Urothelium cell line (cell line): ENCODE measurements around the gene F7.
"Not testable (repeated sequence)": the region's sequence is repeated elsewhere in the genome, so short reads cannot be mapped to it uniquely, and the experiment has no call there.

Source experiments
- DNase-seq: peaks from one replicate; pipeline ENCODE4 v3.0.0; 2011; ENCODE audit warnings: low spot score, mixed read lengths
- FAIRE-seq: peaks from 2 replicates; lab custom pipeline; 2011; peaks lifted over from hg19 to GRCh38; lab: Jason Lieb, UNC

F7 gene

DNA sequence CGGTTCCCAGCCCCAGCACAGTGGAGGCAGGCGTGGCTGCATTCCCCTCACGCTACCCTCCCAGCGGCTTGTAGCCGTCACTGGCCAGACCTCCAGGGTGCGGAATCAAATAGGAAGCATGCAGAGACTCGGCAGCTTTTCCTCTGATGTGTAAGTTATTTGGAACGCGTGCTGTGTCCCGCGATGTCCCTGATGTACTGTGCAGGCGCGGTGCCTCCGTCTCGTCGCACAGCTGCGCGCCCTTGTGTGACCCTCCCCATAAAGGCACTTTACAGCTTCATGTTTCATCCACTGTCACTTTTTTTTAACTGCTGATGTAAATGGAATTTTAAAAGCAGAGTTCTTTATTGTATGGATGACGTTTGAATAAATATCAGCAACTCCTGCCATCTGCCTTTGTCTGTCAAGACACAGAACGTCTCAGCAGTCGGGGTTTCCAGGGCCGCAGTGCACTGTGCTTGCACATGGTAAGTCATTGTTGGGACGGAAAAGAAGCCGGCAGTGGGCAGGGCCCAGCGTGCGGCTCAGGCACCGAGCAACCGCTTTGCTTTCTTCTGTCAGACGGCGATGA, 7.3 kb upstream of the F7 start:
- no peak for DNase-seq
- FAIRE-seq = no peak

DNA sequence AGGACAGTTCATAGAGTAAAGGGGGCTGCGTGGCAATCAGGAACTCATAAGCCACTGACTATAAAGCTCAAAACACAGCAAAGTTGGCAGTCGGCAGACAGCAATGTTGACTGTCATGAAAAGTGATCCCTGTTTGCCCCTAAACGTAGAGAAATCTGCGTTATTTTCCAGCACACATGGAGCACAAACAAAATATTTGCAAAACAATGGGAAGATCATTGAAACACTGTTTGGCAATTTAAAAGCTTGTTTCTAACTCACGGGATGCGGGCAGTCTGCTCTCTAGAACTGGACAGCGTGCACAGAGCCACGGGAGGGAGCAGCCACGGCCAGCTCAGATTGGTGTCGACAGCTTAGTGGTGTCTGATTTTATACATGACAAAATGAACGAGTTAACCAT, 6.4 kb upstream of the F7 start:
- DNase-seq (no peak), FAIRE-seq (no peak)

GRCh38 chr13:113102302-113102701, 3.3 kb upstream of the F7 start:
- peak; percentile 90 for FAIRE-seq
- DNase-seq = not testable (repeated sequence)

DNA sequence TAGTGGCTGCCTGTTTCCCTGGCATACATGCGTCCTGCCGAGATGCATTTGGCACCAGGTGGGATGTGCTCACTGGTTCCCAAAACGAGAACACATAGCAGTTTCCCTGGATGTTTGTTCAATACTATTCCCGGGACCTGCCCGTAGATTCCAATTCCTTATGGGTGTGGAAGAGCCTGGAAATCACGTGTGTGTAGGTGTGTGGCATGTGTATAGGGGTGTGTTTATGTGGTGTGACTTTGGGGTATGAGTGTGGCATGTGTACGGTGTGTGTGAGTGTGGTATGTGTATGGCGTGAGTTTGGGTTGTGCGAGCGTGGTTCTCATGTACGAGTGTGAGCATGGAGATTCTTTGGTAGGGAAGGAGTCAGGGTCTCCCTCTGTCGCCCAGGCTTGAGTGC, 2.9 kb upstream of the F7 start:
- DNase-seq (no peak), FAIRE-seq (peak; percentile 92)

- no peak for FAIRE-seq
- DNase-seq = no peak
These were observed 1.9 kb upstream of the F7 start for GRCh38 chr13:113103646-113104045.

DNA sequence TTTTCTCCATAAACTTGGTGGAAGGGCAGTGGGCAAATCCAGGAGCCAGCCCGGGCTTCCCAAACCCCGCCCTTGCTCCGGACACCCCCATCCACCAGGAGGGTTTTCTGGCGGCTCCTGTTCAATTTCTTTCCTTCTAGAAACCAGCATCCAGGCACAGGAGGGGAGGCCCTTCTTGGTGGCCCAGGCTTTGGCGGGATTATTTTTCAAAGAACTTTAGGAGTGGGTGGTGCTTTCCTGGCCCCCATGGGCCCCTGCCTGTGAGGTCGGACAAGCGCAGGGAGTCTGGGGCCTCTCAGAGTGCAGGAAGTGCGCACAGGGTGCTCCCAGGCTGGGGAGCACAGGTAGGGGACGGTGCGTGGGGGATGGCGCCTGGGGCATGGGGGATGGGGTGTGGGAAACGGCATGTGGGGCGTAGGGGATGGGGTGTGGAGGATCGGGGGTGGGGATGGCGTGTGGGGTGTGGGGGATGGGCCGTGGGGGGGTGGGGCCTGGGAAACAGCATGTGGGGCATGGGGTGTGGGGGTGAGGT, 396 bp downstream of the F7 start:
- DNase-seq = no peak
- FAIRE-seq = no peak

GRCh38 chr13:113106711-113107351, 1.2 kb downstream of the F7 start:
- FAIRE-seq = no peak

DNA sequence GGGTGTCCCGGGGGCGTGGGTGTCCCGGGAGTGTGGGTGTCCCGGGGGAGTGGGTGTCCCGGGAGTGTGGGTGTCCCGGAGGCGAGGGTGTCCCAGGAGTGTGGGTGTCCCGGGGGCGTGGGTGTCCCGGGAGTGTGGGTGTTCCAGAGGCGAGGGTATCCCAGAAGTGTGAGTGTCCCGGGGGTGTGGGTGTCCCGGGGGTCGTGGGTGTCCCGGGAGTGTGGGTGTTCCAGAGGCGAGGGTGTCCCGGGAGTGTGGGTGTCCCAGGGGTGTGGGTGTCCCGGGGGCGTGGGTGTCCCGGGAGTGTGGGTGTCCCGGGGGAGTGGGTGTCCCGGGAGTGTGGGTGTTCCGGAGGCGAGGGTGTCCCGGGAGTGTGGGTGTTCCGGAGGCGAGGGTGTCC, 2.9 kb downstream of the F7 start:
- DNase-seq, FAIRE-seq: not testable (repeated sequence)

More at GRCh38 chr13:113106711-113107351, 1.2 kb downstream of the F7 start:
- DNase-seq = no peak

GRCh38 chr13:113109151-113110047, 3.8 kb downstream of the F7 start:
- FAIRE-seq = no peak

DNA sequence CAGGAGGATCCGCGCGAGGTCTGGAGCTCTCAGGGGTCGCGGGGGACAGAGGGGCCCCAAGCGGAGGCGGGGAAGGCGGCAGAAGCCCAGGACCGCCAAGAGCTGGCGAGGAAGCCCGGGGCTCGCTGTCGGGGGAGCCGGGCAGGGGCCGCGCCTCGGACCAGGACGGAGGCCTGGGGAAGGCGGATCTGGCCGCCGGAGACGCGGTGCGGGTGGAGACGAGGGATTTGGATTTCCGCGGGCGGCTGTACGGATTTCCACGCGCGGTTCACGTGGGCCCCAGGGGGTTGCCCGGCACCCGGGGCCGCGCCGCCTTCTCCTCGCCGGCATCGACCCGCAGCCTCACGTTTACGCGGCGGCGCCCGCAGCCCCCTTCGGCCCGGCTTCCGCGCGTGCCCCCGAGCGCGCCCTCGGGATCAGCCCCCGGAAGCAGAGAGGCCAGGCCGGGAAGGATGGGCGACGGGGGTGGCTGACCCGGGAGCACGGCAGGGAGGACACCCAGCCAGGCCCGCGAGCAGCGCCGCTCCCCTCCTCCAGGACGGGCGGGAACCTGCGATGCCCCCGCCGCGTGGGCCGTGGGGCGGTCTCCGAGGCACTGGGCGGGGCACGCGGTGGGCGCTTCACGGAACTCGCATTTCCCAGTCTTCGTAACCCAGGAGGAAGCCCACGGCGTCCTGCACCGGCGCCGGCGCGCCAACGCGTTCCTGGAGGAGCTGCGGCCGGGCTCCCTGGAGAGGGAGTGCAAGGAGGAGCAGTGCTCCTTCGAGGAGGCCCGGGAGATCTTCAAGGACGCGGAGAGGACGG, 4.7 kb downstream of the F7 start:
- FAIRE-seq = no peak
- no peak for DNase-seq

More at GRCh38 chr13:113109151-113110047, 3.8 kb downstream of the F7 start:
- DNase-seq = no peak

- no peak for DNase-seq
- no peak for FAIRE-seq
These were observed 5.3 kb downstream of the F7 start for GRCh38 chr13:113110852-113111315.

DNA sequence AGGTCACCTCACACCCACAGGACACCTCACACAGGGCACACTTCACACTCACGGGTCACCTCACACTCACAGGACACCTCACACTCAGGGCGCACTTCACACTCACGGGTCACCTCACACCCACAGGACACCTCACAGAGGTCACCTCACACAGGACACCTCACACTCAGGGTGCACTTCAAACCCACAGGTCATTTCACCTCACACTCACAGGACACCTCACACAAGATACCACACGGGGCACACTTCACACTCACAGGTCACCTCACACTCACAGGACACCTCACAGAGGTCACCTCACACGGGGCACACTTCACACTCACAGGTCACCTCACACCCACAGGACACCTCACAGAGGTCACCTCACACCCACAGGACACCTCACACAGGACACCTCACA, 6.2 kb downstream of the F7 start:
- not testable (repeated sequence) for FAIRE-seq, DNase-seq

DNA sequence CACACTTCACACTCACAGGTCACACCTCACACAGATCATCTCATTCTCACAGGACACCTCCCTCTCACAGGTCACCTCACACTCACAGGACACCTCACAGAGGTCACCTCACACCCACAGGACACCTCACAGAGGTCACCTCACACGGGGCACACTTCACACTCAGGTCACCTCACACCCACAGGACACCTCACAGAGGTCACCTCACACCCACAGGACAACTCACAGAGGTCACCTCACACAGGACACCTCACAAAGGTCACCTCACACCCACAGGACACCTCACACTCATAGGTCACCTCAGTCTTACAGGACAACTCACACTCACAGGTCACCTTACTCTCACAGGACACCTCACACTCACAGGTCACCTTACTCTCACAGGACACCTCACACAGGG, 6.9 kb downstream of the F7 start:
- not testable (repeated sequence) for DNase-seq
- peak; percentile 99 for FAIRE-seq

GRCh38 chr13:113112893-113113845, 7.6 kb downstream of the F7 start:
- FAIRE-seq (no peak), DNase-seq (no peak)

DNA sequence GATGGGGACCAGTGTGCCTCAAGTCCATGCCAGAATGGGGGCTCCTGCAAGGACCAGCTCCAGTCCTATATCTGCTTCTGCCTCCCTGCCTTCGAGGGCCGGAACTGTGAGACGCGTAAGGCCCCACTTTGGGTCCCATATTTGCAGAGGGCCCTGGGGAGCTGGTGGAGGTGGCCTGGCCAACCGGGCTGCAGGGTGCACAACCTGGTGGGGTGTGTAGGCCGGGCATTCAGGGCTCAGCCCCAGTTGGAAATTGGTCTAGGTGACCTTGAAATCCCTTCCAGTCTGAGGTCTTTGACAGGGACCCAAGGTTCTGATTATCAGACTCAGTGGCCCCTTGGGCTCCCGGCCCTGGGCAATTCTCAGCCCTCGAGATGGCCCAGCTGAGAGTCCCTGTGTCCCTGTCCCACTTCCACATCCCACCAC, 8.3 kb downstream of the F7 start:
- FAIRE-seq (no peak), DNase-seq (no peak)

- DNase-seq (no peak), FAIRE-seq (no peak)
These were observed 9.1 kb downstream of the F7 start for GRCh38 chr13:113114511-113115362.

DNA sequence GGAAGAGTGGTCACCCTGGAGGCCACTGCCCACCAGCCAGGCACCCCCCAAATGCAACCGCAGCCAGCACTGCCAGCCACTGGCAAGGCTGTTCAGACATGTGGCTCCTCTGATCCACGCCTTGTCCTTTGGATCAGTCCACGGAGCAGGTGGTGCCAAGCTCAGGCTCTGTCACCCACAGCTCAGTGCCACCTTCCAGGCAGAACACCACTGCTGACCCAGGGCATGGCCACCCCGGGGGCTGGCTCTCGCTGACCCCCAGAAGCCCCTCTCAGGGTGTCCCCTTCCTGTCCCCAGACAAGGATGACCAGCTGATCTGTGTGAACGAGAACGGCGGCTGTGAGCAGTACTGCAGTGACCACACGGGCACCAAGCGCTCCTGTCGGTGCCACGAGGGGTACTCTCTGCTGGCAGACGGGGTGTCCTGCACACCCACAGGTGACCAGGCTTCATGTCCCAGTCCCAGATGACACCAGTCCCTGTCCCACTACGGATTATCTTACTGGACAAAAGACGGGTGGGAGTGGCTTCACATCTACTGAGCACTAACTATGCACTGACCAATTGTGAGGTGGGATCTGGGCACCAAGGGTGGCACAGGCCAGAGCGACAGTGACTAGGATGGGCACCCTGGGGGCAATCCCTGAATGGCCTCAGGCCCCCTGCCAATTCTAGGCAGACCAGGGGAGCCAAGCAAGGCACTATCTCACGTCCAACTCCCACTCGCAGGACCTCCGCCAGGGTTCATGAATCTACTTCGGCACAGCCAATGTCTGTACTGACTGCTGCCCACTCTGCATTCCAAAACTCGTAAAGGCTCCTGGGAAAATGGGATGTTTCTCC, 10.0 kb downstream of the F7 start:
- FAIRE-seq (peak; percentile 61), DNase-seq (no peak)
